IPS DF 6.9 (cell line): Measurements from ENCODE around the gene SDR42E2.
"Not testable (repeated sequence)": the region's sequence is repeated elsewhere in the genome, so short reads cannot be mapped to it uniquely, and the experiment has no call there.

Experiments used
- DNase-seq: peaks from one replicate; pipeline ENCODE4 v3.0.0-alpha.2; 2013; ENCODE audit warnings: low read depth, low spot score
- H3K27ac ChIP-seq: one replicate; pipeline ENCODE4 v1.5.1; 2013; ENCODE audit warnings: low read length, control low read depth
- H3K27me3 ChIP-seq: 2 replicates; pipeline ENCODE4 v1.6.1; 2013; ENCODE audit warnings: mild to moderate bottlenecking, low read length; ENCODE audit not compliant: control insufficient read depth, insufficient read depth
- H3K36me3 ChIP-seq: 2 replicates; pipeline ENCODE4 v1.6.1; 2013; ENCODE audit warnings: low read length; ENCODE audit not compliant: control insufficient read depth, insufficient read depth
- H3K4me1 ChIP-seq: 2 replicates; pipeline ENCODE4 v1.6.1; 2013; ENCODE audit warnings: low read length; ENCODE audit not compliant: control insufficient read depth, insufficient read depth
- H3K4me3 ChIP-seq: 2 replicates; pipeline ENCODE4 v1.5.1; 2013; ENCODE audit warnings: mild to moderate bottlenecking, low read length
- H3K9me3 ChIP-seq: 2 replicates; pipeline ENCODE4 v1.6.1; 2013; ENCODE audit warnings: low read length, inconsistent platforms; ENCODE audit not compliant: control insufficient read depth, insufficient read depth
- WGBS: extraction: QIAGEN DNeasy Blood & Tissue Kit; methylation state at CpG from one replicate; pipeline ENCODE4 v1.1.7; 2013; ENCODE audit warnings: mixed read lengths, missing lambda C conversion rate; ENCODE audit not compliant: insufficient read length, insufficient coverage; 5-methylcytosine and 5-hydroxymethylcytosine counted together

SDR42E2 gene

DNA sequence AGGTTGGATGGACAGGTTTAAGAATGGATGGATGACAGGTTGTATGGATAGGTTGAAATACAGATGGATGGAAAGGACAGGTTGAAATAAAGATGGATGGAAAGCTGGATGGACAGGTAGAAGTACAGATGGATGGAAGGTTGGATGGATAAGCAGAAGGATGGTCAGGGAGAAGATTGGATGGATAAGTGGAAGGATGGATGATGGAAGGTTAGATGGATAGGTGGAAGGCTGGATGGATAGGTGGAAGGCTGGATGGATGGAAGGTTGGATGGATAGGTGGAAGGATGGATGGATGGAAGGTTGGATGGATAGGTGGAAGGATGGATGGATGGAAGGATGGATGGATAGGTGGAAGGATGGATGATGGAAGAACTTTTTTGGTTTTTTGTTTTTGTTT, 905 bp upstream of the SDR42E2 start:
- Histone ChIP-seq H3K27me3 (no peaks in the 10 kb centered on the region; the same call in 1 of the 2 replicates), H3K4me1 (no peaks in the 10 kb centered on the region), H3K9me3 (peaks cover 2% of the 10 kb centered on the region; the same call in 1 of the 2 replicates), H3K27ac (no peak overlapping the region), H3K36me3 (no peaks in the 10 kb centered on the region), H3K4me3 (no peak overlapping the region)
- no peak for DNase-seq

DNA sequence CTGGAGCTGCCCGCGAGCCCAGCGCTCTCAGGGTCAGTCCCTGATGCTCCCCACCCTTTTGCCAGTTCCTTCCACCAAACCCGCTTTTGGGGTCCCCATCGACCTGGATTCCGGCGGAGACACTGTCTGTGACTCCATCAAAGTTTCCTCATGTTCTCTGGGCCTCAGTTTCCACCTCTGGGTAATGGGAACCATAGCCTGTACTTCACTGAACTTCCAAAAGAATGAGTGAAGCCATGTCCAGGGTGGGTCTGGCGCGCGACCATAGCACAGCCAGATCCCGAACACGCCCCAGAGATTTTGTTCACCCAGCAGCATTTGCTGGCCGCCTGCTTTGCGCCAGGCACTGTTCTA, 327 bp downstream of the SDR42E2 start:
- Histone ChIP-seq H3K4me3 (peak overlapping the region; percentile 38; the same call in 1 of the 2 replicates), H3K4me1 (no peaks in the 10 kb centered on the region), H3K36me3 (no peaks in the 10 kb centered on the region), H3K9me3 (peaks cover 2% of the 10 kb centered on the region; the same call in 1 of the 2 replicates), H3K27ac (no peak overlapping the region), H3K27me3 (no peaks in the 10 kb centered on the region; the same call in 1 of the 2 replicates)
- no peak for DNase-seq
- no CpG with 5 or more reads among the region's 14 CpGs for WGBS

DNA sequence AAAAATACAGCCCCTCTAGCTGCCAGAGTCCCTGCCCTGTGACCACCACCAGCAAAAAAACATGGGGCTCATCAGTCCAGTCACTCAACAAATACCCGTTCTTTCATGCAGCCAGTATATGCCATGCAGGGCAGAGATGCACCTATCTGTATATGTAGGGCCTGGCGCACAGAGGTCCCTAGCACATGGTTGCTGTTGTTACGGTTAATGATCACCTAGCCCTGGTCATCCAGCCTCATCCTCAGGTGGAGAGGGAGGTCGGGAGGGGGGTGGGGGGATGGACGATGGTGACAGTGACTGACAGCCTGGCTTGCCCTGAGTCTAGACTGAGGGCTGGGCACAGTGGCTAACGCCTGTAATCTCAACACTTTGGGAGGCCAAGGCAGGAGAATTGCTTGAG, 1.5 kb downstream of the SDR42E2 start:
- DNase-seq: no peak
- Histone ChIP-seq H3K27me3 (no peaks in the 10 kb centered on the region; the same call in 1 of the 2 replicates), H3K4me1 (no peaks in the 10 kb centered on the region), H3K36me3 (no peaks in the 10 kb centered on the region), H3K4me3 (no peak overlapping the region), H3K27ac (no peak overlapping the region), H3K9me3 (peaks cover 2% of the 10 kb centered on the region; the same call in 1 of the 2 replicates)
- no CpG with 5 or more reads among the region's 6 CpGs for WGBS

GRCh38 chr16:22164482-22164881, 2.2 kb downstream of the SDR42E2 start:
- no CpG with 5 or more reads among the region's 5 CpGs for WGBS
- Histone ChIP-seq H3K36me3 (no peaks in the 10 kb centered on the region), H3K27me3 (no peaks in the 10 kb centered on the region; the same call in 1 of the 2 replicates), H3K9me3 (peaks cover 2% of the 10 kb centered on the region; the same call in 1 of the 2 replicates), H3K4me3 (no peak overlapping the region), H3K4me1 (no peaks in the 10 kb centered on the region), H3K27ac (no peak overlapping the region)
- no peak for DNase-seq

- no peaks in the 10 kb centered on the region for H3K36me3 ChIP-seq
- no peaks in the 10 kb centered on the region for H3K4me1 ChIP-seq
- no peak overlapping the region for H3K27ac ChIP-seq
- no peak for DNase-seq
- H3K4me3 ChIP-seq: no peak overlapping the region
- H3K27me3 ChIP-seq: no peaks in the 10 kb centered on the region; the same call in 1 of the 2 replicates
- H3K9me3 ChIP-seq: peaks cover 2% of the 10 kb centered on the region; the same call in 1 of the 2 replicates
- no CpG with 5 or more reads among the region's 16 CpGs for WGBS
These were observed 3.4 kb downstream of the SDR42E2 start for GRCh38 chr16:22165508-22166285.

DNA sequence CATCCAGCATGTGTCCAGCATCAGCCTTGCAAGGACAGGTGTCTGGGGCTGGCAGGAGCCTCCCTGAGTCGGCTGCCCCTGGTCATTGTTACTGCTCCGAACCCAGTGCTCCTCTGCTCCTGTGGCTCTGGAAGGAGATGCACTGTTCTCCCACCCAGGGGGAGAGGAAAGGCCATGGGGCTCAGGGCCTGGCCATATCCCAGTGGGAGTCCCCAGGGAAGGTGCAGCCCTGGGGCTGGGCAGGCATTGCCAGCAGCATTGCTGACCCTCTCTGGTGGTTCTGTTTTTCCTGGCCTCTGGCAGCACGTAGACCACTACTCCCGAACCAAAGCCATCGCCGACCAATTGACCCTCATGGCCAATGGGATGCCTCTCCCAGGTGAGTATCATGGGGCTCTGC, 9.6 kb downstream of the SDR42E2 start:
- Histone ChIP-seq H3K27me3 (no peaks in the 10 kb centered on the region), H3K36me3 (no peaks in the 10 kb centered on the region), H3K4me1 (no peaks in the 10 kb centered on the region), H3K27ac (no peak overlapping the region), H3K9me3 (no peaks in the 10 kb centered on the region), H3K4me3 (no peak overlapping the region)
- WGBS: no CpG with 5 or more reads among the region's 6 CpGs
- no peak for DNase-seq

DNA sequence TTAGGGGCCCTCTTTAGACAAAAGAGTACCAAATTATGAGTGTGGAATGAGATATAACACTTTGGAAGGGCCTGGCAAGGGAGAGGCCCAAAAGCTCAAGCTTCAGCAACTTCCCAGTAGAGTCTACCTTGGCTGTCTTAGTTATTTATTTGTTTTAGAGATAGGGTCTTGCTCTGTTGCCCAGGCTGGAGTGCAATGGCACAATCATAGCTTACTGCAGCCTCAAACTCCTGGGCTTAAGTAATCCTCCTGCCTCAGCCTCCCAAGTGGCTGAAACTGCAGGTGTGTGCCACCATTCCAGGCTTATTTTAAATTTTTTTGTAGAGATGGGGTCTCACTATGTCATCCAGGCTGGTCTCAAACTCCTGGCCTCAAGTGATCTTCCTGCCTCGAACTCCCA, 10.3 kb downstream of the SDR42E2 start:
- H3K4me3 ChIP-seq, H3K36me3 ChIP-seq, DNase-seq, H3K27ac ChIP-seq, H3K4me1 ChIP-seq, H3K27me3 ChIP-seq, H3K9me3 ChIP-seq: not testable (repeated sequence)
- WGBS: no CpG with 5 or more reads among the region's 1 CpG

DNA sequence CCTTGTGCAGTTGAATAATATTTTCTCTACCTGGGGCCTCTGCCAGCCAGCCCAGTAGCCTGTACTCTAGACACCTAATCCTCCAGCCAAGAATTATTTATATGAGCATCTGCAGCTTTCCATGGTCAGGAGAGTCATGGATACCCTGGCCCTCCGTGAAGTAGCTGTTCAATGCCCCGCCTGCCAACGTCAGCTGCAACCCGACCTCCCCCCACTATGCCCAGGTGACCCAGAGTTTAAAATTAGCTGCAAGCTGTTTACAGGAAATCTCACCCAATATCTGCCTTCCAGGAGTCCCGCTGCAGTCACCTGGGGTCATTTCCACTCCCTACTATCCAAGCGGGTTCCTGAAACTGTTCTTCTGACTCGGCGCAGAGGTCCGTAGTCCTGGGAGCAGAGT, 12.3 kb downstream of the SDR42E2 start:
- no peaks in the 10 kb centered on the region for H3K4me1 ChIP-seq
- no peaks in the 10 kb centered on the region for H3K36me3 ChIP-seq
- no peaks in the 10 kb centered on the region for H3K9me3 ChIP-seq
- H3K27ac ChIP-seq: no peak overlapping the region
- no peaks in the 10 kb centered on the region for H3K27me3 ChIP-seq
- WGBS: no CpG with 5 or more reads among the region's 9 CpGs
- H3K4me3 ChIP-seq: no peak overlapping the region
- no peak for DNase-seq

DNA sequence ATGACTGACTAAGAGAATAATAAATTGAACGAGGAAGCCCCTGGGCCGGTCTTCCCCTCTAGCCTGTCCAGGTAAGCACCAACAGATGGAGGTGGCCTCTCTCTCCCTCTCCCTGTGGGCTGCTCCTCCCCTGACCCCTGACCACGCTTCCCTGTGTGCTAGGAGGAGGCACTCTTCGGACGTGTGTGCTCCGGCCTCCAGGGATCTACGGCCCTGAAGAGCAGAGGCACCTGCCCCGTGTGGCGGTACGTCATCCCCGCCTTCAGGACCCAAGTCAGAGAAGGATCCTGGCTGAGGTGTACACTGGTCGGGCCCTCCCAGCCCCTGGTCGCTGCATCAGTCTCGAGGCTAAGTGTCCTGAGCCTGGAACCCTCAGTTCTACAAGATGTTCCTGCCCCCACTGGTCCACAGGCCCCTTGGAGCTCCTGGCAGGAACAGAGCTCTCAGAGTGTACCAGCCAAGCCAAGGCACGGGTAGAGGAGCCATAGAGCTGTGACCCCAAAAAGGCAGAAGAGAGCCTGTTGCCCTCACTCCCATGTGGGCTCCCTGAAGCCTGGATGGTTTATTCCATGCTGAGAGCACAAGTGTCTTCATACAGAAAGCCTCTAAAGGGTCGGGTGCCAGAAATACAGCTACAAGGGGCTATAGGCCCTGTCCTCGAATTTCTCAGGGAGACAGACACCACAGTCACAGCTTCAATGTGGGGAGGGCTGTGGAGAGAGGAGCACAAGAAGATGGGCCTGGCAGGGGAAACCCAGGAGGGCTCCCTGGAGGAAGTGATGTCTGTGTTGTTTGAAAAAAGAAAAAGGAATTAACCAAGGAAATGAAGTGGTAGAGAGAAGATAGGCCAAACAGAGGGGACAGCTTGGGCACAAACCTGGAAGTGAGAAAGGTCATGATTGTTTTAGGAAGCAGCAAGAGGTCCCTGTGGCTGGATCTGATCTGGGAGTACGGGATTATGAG, 15.9 kb downstream of the SDR42E2 start:
- Histone ChIP-seq H3K36me3 (no peaks in the 10 kb centered on the region), H3K27me3 (no peaks in the 10 kb centered on the region), H3K27ac (no peak overlapping the region), H3K4me1 (no peaks in the 10 kb centered on the region), H3K4me3 (no peak overlapping the region), H3K9me3 (no peaks in the 10 kb centered on the region)
- no CpG with 5 or more reads among the region's 18 CpGs for WGBS
- DNase-seq: no peak

- H3K27ac ChIP-seq: no peak overlapping the region
- H3K9me3 ChIP-seq: no peaks in the 10 kb centered on the region
- no peak overlapping the region for H3K4me3 ChIP-seq
- H3K36me3 ChIP-seq: no peaks in the 10 kb centered on the region
- DNase-seq: no peak
- H3K4me1 ChIP-seq: no peaks in the 10 kb centered on the region
- H3K27me3 ChIP-seq: no peaks in the 10 kb centered on the region
- no CpG with 5 or more reads among the region's 11 CpGs for WGBS
These were observed 19.1 kb downstream of the SDR42E2 start for GRCh38 chr16:22181426-22181825.
